Fibroblast of skin of left biceps (primary cell): ENCODE results near the gene ATAT1.

Experiments
- DNase-seq, 2 experiments: peaks; one replicate each; pipeline ENCODE4 v3.0.0-alpha.2; 2013; ENCODE audit warnings: low read depth in 2 of 2

The ATAT1 gene

GRCh38 chr6:30683183-30683979 is 56.7 kb downstream of the ATAT1 start:
- no peak for DNase-seq

DNA sequence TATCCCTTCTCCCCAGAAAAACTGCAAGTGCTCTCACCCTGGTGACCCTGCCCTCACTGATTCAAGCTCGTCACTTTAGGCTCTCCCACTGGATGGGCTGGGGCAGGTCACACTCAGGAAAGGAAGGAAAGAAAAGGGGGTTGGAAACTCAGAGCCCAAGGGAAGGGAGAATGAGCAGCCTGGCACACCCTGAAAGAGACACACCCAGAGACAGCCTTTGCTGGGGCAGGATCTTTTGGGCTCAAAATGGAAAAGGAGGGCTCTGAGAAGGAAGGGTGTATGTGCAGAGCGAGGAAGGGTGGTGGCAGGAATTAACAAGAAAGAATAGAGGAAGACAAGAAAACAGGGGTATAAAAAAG is 57.3 kb downstream of the ATAT1 start:
- DNase-seq = no peak

GRCh38 chr6:30684386-30685156 is 57.9 kb downstream of the ATAT1 start:
- no peak for DNase-seq

DNA sequence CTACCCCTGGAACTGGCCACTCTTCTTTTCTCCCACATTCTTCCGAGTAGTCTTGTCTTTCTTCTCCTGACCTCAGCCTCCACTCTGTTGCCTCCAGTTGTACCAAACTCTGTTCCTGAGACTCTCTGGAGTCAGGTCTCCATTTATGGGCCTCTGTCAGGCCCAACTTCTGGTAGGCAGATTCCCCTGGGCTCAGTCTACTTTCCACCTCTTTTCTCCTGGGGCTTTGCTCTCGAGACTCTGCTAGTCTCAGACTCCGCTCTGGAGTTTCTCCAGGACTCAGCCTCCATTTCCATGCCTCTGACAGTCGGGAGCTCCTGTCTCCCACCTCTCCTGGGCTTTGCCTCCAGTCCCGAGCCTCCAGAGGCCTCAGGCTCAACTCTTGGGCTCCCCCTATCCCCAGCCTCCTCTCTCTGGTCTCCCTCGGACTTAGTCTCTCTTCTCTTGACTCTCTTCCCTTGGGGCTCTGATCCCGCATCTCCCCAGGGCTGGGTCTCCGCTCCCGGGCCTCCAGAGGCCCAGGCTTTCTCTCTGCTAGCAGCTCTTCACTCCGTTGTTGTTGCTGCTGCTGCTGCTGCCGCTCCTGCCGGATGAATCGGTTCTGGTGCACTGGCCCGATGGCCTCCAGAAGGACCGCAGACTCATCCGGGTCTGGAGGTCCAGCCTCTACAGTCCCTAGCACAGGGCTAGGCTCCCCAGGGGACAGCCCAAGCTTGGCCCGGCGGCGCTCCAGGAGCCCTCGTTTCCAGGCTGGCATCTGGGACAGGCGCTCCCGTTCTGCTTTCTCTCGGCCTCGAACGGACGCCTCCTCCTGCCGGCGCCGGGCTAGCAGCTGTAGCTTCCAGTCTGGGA is 58.7 kb downstream of the ATAT1 start:
- DNase-seq = no peak

DNA sequence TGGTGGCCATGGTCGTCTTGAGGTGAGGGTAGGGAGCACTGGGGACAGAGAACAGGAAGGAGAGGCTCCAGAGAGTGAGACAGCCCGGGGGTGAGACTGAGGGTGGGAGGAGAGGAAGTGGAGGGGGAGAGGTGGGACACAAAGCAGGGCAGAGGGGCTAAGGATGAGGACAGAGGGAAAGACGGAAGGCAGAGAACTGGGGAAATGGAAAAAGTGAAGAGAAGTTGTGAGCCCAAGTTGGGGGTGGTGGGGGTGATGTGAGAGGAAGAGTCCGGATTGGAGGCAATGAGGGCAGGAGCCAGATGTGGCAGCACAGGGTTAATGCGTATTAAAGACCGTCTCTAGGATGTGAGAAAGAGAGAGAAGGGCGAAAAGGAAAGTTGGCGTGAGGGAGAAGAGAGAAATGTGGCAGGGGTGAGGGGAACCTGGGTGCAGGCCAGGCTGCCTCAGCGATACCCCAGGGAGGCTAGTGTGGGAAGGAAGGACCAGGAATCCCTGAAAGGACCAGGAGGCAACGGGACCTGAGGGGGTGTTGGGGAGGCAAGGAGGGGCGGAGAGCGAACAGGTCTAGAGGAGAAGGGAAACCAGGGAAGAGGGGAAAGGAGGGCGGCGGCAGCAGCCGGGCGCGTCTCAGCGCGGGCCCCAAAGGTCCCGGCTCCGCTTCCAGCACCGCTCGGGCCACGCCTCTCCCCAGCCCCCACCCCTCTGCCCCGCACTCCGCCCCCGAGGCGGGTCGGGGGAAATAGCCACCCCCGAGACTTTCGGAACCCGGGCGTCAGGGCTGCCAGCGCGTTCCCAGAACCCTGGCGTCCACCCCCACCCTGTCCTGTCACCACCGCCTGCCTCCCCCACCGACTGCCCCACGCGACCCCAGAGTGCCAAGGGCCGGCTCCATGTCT is 59.6 kb downstream of the ATAT1 start, which contains the start of gene PPP1R18:
PPP1R18 (minus strand) TSS at position 637 of the 899 bp plus-strand sequence; CDS start at position 10, 627 bp downstream.
- DNase-seq = no peak

- DNase-seq = peak; percentile 83 to 87
Measured at GRCh38 chr6:30686908-30687658, 60.4 kb downstream of the ATAT1 start.

DNA sequence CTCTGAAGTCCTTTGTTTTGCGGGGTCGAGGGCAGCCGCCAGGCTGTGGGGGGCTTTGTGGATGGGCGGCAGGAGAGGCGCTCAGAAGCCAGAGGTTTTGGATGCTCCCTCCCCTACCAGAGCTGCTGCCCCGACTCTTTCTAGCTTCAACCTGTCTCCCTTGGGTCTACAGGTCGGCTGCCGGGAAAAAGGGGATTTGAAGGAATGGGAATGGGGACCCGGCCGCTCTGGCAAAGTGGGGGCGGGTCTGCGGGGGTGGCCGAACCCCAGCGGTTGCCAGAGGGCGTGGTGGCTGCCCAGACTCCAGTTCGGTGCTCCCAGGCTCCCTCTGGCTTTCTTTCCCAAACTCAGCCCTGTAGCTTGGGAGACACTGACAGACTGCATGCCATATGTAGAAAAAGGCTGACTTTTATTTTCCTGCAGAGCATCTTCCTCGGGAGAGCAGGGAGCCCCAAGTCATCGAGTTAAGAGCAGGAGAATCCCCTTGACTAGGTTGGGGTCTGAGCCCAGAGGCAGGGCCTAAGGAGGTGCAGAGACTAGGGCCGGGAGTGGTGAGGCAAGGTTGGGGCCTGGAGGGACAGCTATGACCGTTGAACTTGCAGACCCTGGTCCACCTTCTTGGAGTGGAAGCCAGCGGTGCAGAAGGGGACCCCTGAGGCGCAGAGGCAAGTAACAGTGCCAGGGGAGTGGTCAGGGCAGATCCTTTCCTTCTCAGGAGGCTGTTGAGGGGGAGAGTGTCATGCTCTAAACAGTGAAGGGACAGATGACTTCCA is 61.2 kb downstream of the ATAT1 start:
- DNase-seq = no peak

DNA sequence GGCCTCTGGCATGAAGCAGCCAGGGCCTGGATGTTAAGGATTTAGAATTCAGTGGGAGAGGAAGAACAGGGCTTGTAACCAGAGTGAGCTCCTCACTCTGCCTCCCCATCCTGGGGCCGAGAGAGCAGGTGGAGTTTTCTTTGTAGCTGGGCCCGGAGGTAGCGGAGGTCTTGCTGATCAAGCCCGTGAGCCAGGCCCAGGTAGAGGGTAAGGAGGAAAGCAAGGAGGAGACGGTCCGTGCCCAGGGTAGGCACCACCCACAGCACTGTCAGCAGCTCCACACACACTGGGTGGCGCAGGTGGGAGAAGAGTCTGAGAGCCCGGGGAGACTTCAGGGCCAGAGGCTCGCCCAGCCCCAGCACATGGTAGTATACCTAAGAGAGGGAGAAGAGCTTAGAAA is 61.9 kb downstream of the ATAT1 start:
- no peak for DNase-seq

GRCh38 chr6:30689022-30689865 is 62.6 kb downstream of the ATAT1 start:
- DNase-seq = no peak

DNA sequence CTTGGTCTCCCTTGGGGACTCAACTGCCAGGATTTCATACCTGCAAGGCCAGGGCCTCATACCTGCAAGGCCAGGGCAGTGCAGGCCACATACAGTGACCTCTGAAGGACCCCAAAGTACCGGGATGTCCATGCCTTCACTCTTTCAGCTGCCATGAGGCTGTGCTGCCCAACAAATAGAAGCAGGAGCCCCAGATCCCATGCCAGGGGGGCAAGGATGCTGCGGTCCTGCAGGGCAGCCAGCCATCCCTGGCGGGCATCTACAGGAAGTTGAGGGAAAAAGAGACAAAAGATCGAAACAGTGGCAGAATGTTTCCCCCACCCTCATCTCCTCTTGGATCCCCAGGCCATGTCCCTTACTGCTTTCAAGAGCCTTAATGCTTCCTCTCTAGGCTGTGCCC is 63.3 kb downstream of the ATAT1 start:
- no peak for DNase-seq

DNA sequence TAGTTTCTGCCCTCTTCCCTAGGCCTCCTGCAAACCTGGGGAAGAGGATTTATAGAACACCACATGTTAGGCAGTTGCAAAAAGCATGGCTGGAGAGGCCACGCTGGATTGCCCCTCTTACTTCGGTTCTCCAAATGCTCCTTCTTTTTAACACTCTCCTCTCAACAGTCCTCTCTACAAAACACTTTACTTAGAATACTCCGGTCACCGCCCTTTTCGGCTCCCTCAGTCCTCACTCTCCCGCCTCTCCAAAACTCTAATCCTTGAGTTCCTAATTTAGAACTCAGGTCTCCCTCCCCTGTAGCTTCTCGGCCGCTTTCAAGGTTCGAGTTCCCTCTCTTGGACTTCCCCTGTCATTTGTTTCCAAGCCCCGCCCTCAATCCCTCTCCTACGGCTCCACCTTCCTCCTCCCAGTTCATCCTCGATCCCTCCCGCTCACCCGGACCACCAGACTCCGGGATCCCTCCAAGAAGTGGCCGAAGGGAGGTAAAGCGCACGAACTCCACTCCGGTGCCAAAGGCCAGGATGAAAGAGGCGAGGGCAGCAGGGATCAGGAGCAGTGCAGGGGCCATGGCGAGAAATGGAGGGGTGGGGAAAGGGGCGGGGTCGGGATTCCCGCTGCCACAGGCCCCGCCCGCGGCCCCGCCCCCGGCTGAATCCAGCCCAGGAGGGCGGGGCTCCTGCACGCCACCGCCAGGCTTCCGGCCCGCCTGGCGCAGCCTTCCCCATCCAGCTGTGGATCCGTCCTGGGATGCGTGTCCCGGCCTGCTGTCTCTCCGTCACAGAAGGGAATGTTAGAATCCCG is 63.9 kb downstream of the ATAT1 start, which contains the start of gene NRM:
NRM (minus strand) TSS at position 582 of the 805 bp plus-strand sequence; CDS start at position 572, 10 bp downstream.
- DNase-seq = peak in 1 of 2 experiments; percentile 57

GRCh38 chr6:30691208-30691847 is 64.7 kb downstream of the ATAT1 start:
- no peak for DNase-seq
